Esophagus squamous epithelium (tissue), 5 donors: ENCODE data around the gene WHRN. TPM values are rescaled to one million over a fixed set of nuclear protein-coding genes. Genes with fewer than 3 reads are reported as not detected.

Source experiments
- DNase-seq: peaks from one replicate; lab custom pipeline; 2025; lab: John Stamatoyannopoulos, UW
- H3K27ac ChIP-seq, 4 donors: fragments of 200-600 bp; sonication (generic); one replicate each; pipeline ENCODE4 v1.5.1; 2016 to 2019; ENCODE audit warnings: mild to moderate bottlenecking in 1 of 4
- H3K27me3 ChIP-seq, 4 donors: fragments of 200-600 bp; sonication (generic); 1 replicate in 3 of 4; 2 replicates in 1 of 4; pipeline versions ENCODE4 v1.5.1 to v1.6.0; 2017 to 2021; ENCODE audit warnings: antibody characterized with exemption in 1 of 4
- H3K36me3 ChIP-seq, 3 donors: fragments of 200-600 bp; sonication (generic); one replicate each; pipeline ENCODE4 v1.5.1; 2016 to 2019
- H3K4me1 ChIP-seq, 3 donors: fragments of 200-600 bp; sonication (generic); one replicate each; pipeline ENCODE4 v1.5.1; 2017 to 2019
- H3K4me3 ChIP-seq, 4 donors: fragments of 200-600 bp; sonication (generic); 1 replicate in 3 of 4; 2 replicates in 1 of 4; pipeline ENCODE4 v1.5.1; 2016 to 2019; ENCODE audit warnings: mild to moderate bottlenecking in 2 of 4, moderate library complexity in 1 of 4
- H3K9me3 ChIP-seq, 3 donors: fragments of 200-600 bp; sonication (generic); one replicate each; pipeline ENCODE4 v1.5.1; 2016 to 2019
- CTCF ChIP-seq, 6 experiments: fragments of 450-650 bp in 4 of 6; fragments of 200-600 bp in 2 of 6; sonication (generic) in 2 of 6; IDR thresholded peaks; one replicate each; pipeline ENCODE4 v1.5.1; 2016 to 2019; ENCODE audit warnings: antibody characterized with exemption in 6 of 6, mild to moderate bottlenecking in 4 of 6, moderate library complexity in 4 of 6
- POLR2A ChIP-seq, 4 donors: fragments of 450-650 bp; IDR thresholded peaks; one replicate each; pipeline ENCODE4 v1.6.1; 2017; ENCODE audit warnings: antibody characterized with exemption in 4 of 4, mild to moderate bottlenecking in 4 of 4, moderate library complexity in 3 of 4
- WGBS, 2 donors: methylation state at CpG; one replicate each; pipeline ENCODE4 v1.1.5; 2018; 5-methylcytosine and 5-hydroxymethylcytosine counted together
- intact Hi-C: fragments of 100-400 bp; cut with DNase I; formaldehyde crosslinking; loops from one replicate; pipeline ENCODE4 v1.15.0; 2022
- total RNA-seq, 4 donors: library from RNA; depleted of rRNA; stranded (reverse); fragments of >200 nt; gene quantifications; one replicate each; pipeline ENCODE4 v1.1.0, GENCODE V29; 2016
- donor health status: DM: yes; HTN: yes; CAD: no.

The WHRN gene
- total RNA-seq, 4 donors from 2014 or later: 2.9 to 6.1 (median 3.4) TPM

- Histone ChIP-seq H3K4me1 (peaks cover 0 to 11% (median 0%) of the 10 kb centered on the region in 3 donors), H3K27ac (no peak overlapping the region), H3K27me3 (no peaks in the 10 kb centered on the region), H3K36me3 (no peaks in the 10 kb centered on the region), H3K9me3 (no peaks in the 10 kb centered on the region), H3K4me3 (no peak overlapping the region)
- intact Hi-C loops: no loop called here
- no peak for TF ChIP-seq POLR2A (IDR thresholded peaks at IDR 0.05)
- TF ChIP-seq CTCF (IDR thresholded peaks at IDR 0.05): no peak
- 47 to 92% methylated on average over 3 to 7 of the region's 28 CpGs for WGBS, 2 donors
- DNase-seq: no peak
Observed at GRCh38 chr9:114465906-114466900, 39.1 kb downstream of the WHRN start.

GRCh38 chr9:114465417-114465816 lies 39.9 kb downstream of the WHRN start:
- no peaks in the 10 kb centered on the region for H3K27me3 ChIP-seq
- DNase-seq: no peak
- intact Hi-C loops: no loop called here
- H3K27ac ChIP-seq: no peak overlapping the region
- no peaks in the 10 kb centered on the region for H3K9me3 ChIP-seq
- peaks cover 0 to 11% (median 0%) of the 10 kb centered on the region in 3 donors for H3K4me1 ChIP-seq
- no peak overlapping the region for H3K4me3 ChIP-seq
- WGBS, 2 donors: 100% methylated on average over 1 to 4 of the region's 4 CpGs
- TF ChIP-seq POLR2A (IDR thresholded peaks at IDR 0.05): no peak
- TF ChIP-seq CTCF (IDR thresholded peaks at IDR 0.05): no peak
- H3K36me3 ChIP-seq: no peaks in the 10 kb centered on the region

GRCh38 chr9:114464281-114465051 lies 40.8 kb downstream of the WHRN start:
- intact Hi-C loops: no loop called here

GRCh38 chr9:114462791-114463190 lies 42.5 kb downstream of the WHRN start:
- WGBS, 2 donors: 66 to 80% methylated on average over 5 of the region's 5 CpGs
- Histone ChIP-seq H3K9me3 (no peaks in the 10 kb centered on the region), H3K4me3 (no peak overlapping the region), H3K27me3 (no peaks in the 10 kb centered on the region), H3K27ac (no peak overlapping the region), H3K4me1 (peaks cover 0 to 11% (median 0%) of the 10 kb centered on the region in 3 donors), H3K36me3 (no peaks in the 10 kb centered on the region)
- intact Hi-C loops: no loop called here
- DNase-seq: no peak
- TF ChIP-seq POLR2A (IDR thresholded peaks at IDR 0.05): no peak
- TF ChIP-seq CTCF (IDR thresholded peaks at IDR 0.05): no peak

More at GRCh38 chr9:114464281-114465051, 40.8 kb downstream of the WHRN start:
- Histone ChIP-seq H3K36me3 (no peaks in the 10 kb centered on the region), H3K4me1 (peaks cover 0 to 11% (median 0%) of the 10 kb centered on the region in 3 donors), H3K27me3 (no peaks in the 10 kb centered on the region), H3K27ac (no peak overlapping the region), H3K4me3 (no peak overlapping the region), H3K9me3 (no peaks in the 10 kb centered on the region)
- TF ChIP-seq CTCF (IDR thresholded peaks at IDR 0.05) (no peak), POLR2A (IDR thresholded peaks at IDR 0.05) (no peak)
- no peak for DNase-seq
- 77 to 84% methylated on average over 5 of the region's 5 CpGs for WGBS, 2 donors
